Brain microvascular endothelial cell (primary cell): ENCODE measurements around the gene MMP2.

Source experiments
- DNase-seq: peaks from one replicate; pipeline ENCODE4 v3.0.0-alpha.2; 2020
- H3K27ac ChIP-seq: fragments of 250-450 bp; sonication (Bioruptor Pico); 2 replicates; pipeline ENCODE4 v1.5.1; 2020; ENCODE audit warnings: mild to moderate bottlenecking, moderate library complexity
- H3K27me3 ChIP-seq: fragments of 250-450 bp; sonication (Bioruptor Pico); replicated peaks from 2 replicates; pipeline ENCODE4 v1.5.1; 2020; ENCODE audit warnings: mild to moderate bottlenecking
- H3K36me3 ChIP-seq: fragments of 250-450 bp; sonication (Bioruptor Pico); replicated peaks from 2 replicates; pipeline ENCODE4 v1.5.1; 2020; ENCODE audit warnings: mild to moderate bottlenecking
- H3K4me3 ChIP-seq: 2 replicates; pipeline ENCODE4 v1.5.1; 2011; ENCODE audit warnings: low read depth, mild to moderate bottlenecking, control low read depth, low read length, moderate library complexity
- in situ Hi-C: cut with HindIII; loops from 2 replicates; pipeline ENCODE4 v1.10.0; 2017; ENCODE audit warnings: low sequenced_read_pairs, low pct_ligation_motif_present
- TF ChIP-seq, protein P1 (sequence below): IDR thresholded peaks from 2 replicates; pipeline ENCODE4 v1.5.1; 2011; ENCODE audit warnings: low read depth, mild to moderate bottlenecking, moderate library complexity, low read length, control low read depth, inconsistent platforms; ENCODE audit errors: missing control alignments

MMP2 gene

DNA sequence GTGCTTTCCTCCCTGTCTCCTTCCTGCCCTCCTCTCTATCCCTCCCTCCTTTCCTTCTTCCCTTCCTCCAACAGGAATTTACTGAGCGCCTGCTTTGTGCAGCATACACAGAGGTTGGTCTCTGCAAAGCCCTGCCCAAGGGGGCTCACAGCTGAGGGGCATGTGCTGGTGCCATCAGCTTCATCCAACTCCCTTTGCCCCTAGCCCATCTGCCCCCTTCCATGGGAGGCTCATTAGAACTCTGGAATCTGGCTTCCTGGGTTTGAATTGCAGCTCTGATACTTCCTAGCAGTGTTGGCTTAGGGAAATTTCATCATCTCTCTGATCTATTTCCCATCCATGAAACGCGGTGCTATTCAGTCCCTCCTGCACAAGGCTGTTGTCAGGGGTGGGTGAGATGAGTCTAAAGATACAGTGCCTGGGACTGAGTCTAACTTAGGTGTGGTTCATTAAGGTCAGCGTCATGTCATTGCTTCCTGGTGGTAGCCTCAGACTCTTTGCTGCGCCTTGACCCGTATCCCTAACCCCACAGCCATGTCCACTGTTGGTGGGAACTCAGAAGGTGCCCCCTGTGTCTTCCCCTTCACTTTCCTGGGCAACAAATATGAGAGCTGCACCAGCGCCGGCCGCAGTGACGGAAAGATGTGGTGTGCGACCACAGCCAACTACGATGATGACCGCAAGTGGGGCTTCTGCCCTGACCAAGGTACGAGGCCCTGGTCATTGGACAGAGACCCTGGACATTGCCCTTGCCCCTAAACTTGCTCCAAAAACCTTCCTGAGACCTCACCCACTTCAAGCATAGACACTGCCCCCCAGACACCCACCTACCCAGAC is 10.3 kb downstream of the MMP2 start:
- H3K4me3 ChIP-seq, result no peak overlapping the region
- DNase-seq, result no peak
- no peaks in the 10 kb centered on the region for H3K27me3 ChIP-seq
- in situ Hi-C loops, result no loop called here
- no peak overlapping the region for H3K27ac ChIP-seq
- TF ChIP-seq, protein P1, sequence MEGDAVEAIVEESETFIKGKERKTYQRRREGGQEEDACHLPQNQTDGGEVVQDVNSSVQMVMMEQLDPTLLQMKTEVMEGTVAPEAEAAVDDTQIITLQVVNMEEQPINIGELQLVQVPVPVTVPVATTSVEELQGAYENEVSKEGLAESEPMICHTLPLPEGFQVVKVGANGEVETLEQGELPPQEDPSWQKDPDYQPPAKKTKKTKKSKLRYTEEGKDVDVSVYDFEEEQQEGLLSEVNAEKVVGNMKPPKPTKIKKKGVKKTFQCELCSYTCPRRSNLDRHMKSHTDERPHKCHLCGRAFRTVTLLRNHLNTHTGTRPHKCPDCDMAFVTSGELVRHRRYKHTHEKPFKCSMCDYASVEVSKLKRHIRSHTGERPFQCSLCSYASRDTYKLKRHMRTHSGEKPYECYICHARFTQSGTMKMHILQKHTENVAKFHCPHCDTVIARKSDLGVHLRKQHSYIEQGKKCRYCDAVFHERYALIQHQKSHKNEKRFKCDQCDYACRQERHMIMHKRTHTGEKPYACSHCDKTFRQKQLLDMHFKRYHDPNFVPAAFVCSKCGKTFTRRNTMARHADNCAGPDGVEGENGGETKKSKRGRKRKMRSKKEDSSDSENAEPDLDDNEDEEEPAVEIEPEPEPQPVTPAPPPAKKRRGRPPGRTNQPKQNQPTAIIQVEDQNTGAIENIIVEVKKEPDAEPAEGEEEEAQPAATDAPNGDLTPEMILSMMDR, result no peak
- peaks cover 57% of the 10 kb centered on the region for H3K36me3 ChIP-seq

DNA sequence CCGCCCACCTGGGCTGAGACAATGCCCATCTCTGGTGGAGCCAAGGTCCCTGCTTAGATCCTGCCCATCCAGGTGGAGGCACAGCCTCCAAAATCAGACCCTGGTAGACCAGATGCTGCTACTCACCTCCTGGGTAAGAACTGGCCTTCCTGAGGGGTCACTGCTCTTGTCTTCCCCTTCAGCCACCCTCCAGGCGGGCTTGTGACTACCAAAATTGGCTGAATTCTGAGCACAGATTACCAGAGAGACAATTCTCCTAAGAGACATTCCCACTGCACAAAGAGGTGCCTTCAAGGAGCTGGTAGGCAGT is 10.9 kb downstream of the MMP2 start:
- no peak overlapping the region for H3K4me3 ChIP-seq
- no peak for DNase-seq
- TF ChIP-seq, protein P1, result no peak
- H3K36me3 ChIP-seq, result peaks cover 51% of the 10 kb centered on the region
- no peak overlapping the region for H3K27ac ChIP-seq
- H3K27me3 ChIP-seq, result no peaks in the 10 kb centered on the region
- in situ Hi-C loops, result no loop called here

DNA sequence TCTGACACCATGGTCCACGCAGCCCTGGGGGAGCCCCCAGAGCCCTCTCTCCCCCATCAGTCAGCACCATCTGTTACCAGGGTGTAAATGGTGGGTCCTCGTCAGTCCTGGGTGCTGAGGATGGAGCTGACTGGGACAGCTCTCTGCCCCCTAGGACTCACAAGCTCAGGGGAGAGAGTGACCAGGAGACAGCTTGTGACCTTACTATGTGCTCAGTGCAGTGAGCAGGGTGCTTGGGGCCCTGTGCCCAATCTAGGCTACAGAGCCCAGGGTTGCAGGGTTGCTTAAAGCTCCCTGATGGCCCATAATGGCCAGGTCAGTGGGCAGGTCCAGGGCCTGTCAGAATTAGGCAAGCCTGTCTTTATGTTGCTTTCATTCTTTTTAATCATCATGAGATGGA is 11.3 kb downstream of the MMP2 start:
- Histone ChIP-seq H3K4me3 (no peak overlapping the region), H3K27ac (no peak overlapping the region), H3K27me3 (no peaks in the 10 kb centered on the region), H3K36me3 (peaks cover 47% of the 10 kb centered on the region)
- in situ Hi-C loops, result no loop called here
- TF ChIP-seq, protein P1, result no peak
- no peak for DNase-seq

DNA sequence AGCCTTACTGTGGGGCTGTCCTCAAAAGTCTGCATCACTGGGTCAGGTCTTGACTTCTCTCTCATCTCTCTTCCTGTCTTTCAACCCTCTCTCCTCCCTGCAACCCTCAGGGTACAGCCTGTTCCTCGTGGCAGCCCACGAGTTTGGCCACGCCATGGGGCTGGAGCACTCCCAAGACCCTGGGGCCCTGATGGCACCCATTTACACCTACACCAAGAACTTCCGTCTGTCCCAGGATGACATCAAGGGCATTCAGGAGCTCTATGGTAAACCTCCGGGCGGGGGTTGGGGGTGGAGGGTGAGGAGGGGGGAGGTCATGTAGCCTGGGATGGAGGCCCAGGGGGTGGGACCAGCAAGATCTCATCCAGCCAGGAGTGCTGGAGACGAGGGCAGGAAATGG is 12.7 kb downstream of the MMP2 start:
- no peak overlapping the region for H3K4me3 ChIP-seq
- in situ Hi-C loops, result no loop called here
- H3K27me3 ChIP-seq, result no peaks in the 10 kb centered on the region
- H3K27ac ChIP-seq, result no peak overlapping the region
- peaks cover 46% of the 10 kb centered on the region for H3K36me3 ChIP-seq
- DNase-seq, result no peak
- TF ChIP-seq, protein P1, result no peak

DNA sequence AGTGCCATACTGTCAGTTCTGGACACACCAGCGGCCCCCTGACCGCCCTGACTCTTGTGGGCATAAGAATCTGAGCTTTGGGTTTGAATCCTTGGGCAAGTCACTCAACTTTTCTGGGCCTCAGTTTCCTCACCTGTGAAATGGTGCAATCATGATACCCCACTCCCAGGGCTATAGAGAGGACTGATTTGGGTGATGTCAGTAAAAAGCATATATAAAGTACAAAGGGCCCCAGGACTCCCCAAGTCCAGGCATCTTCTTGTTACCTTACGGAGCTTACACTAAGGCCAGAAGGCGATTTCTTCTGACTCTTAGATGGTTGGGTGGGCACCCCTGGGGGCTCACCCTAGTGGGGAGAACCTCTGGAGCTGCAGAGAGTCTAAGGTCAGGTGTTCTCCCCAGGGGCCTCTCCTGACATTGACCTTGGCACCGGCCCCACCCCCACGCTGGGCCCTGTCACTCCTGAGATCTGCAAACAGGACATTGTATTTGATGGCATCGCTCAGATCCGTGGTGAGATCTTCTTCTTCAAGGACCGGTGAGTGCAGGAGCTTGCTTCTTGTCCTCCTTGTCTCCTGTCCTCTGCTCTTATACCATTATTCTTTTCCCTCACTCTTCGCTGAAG is 13.9 kb downstream of the MMP2 start:
- no peak for DNase-seq
- H3K4me3 ChIP-seq, result no peak overlapping the region
- TF ChIP-seq, protein P1, result no peak
- no peaks in the 10 kb centered on the region for H3K27me3 ChIP-seq
- in situ Hi-C loops, result no loop called here
- no peak overlapping the region for H3K27ac ChIP-seq
- peaks cover 49% of the 10 kb centered on the region for H3K36me3 ChIP-seq
